Measurements from ENCODE around the gene ESRRA. TPM values are rescaled to one million over a fixed set of nuclear protein-coding genes. Genes with fewer than 3 reads are reported as not detected.
A peak's percentile ranks its signal among the peaks of the same experiment; 100 is the strongest.

ESRRA gene
- total and polyA plus RNA-seq, 9 of the 15 experiments (the other 6 are each of a cell fraction or from before 2014, with no cell fraction given), result 0.27 to 89.7 (median 23.7) TPM

GRCh38 chr11:64305691-64306562 is 603 bp downstream of the ESRRA start:
- Histone ChIP-seq H3K9ac (ENCODE audit: insufficient read depth in 1 of 2, low read depth in 2 of 2, low read length in 2 of 2) (peak overlapping the region; percentile 90 to 98), H3K9me3 (replicated peaks; ENCODE audit: control insufficient read depth, insufficient read depth, low read depth, low read length) (no peaks in the 10 kb centered on the region), H3K9me1 (ENCODE audit: control insufficient read depth, insufficient read depth, low read length) (peaks cover 5% of the 10 kb centered on the region), H4K20me1 (replicated peaks; ENCODE audit: control insufficient read depth, insufficient read depth, low read length) (no peaks in the 10 kb centered on the region; the same call in 1 of the 2 replicates), H2AFZ (ENCODE audit: low read depth, low read length) (peak overlapping the region; percentile 88), H3K4me2 (ENCODE audit: insufficient read depth, low read length) (peak overlapping the region; percentile 100), H3K36me3 (ENCODE audit: control insufficient read depth, insufficient read depth, low read length) (peaks cover 28% of the 10 kb centered on the region; the same call in 2 of the 3 replicates), H3K4me3 (peak overlapping the region; percentile 93), H3K27ac (ENCODE audit: extremely low read depth, low read depth, low read length) (peak overlapping the region; percentile 96), H3K79me2 (ENCODE audit: control insufficient read depth, insufficient read depth, low read length) (peaks cover 46% of the 10 kb centered on the region), H3K4me1 (replicated peaks in 1 of 2; ENCODE audit: control insufficient read depth in 2 of 2, insufficient read depth in 2 of 2, low read length in 2 of 2) (peaks cover 29 to 39% of the 10 kb centered on the region in 2 experiments), H3K27me3 (ENCODE audit: control insufficient read depth in 2 of 2, insufficient read depth in 2 of 2, low read length in 2 of 2) (no peaks in the 10 kb centered on the region)
- ATAC-seq, result peak; percentile 57
- 1% methylated on average over 37 of the region's 71 CpGs for WGBS (ENCODE audit: insufficient coverage, low coverage, missing lambda C conversion rate)
- CTCF ChIA-PET (ENCODE audit: low intra/inter-chr PET ratio), result interaction anchor here (0.7 kb wide), 1 partner anchor 35 kb away, joined by 3 read pairs; no protein-coding TSS in a partner anchor
- FAIRE-seq, result peak; percentile 78
- POLR2A ChIA-PET, result interaction anchor here (1.3 to 5.8 kb wide), 3 partner anchors 26 to 102 kb away, joined by 4 to 68 read pairs (median 54); partner anchors contain the start of gene FERMT3
- in situ Hi-C loops (cut with MboI), result no loop called here
- peak; percentile 73 to 94 (median 80) for DNase-seq (ENCODE audit: extremely low read depth in 1 of 4, low spot score in 3 of 4)
- intact Hi-C loops (cut with micrococcal nuclease), result loop anchor here (2.0 to 10.0 kb wide), 4 partner anchors 35 to 471 kb away; partner anchors contain the start of genes FKBP2, MARK2 and PPP1R14B
- BruUV-seq (replicated peaks), result TSS peak; percentile 75
- TF ChIP-seq MTA2 (IDR thresholded peaks at IDR 0.05; ENCODE audit: low read depth) (0 out of 2 replicates have a peak, but pooled peaks have one; percentile 17), BACH1 (tag; IDR thresholded peaks at IDR 0.05) (no peak), ZNF146 (CRISPR knock-in tag; IDR thresholded peaks at IDR 0.05; ENCODE audit: unreplicated experiment) (no peak), CREBBP (IDR thresholded peaks at IDR 0.05; ENCODE audit: low read depth, low read length) (no peak), ZNF76 (CRISPR knock-in tag; IDR thresholded peaks at IDR 0.05; ENCODE audit: borderline replicate concordance) (no peak), RB1 (IDR thresholded peaks at IDR 0.05; ENCODE audit: low read depth) (peak; percentile 42; the same call in 1 of the 2 replicates), RBM22 (IDR thresholded peaks at IDR 0.05; ENCODE audit: low read depth, low read length, poor library complexity, severe bottlenecking) (peak; percentile 64), ELF2 (CRISPR knock-in tag; IDR thresholded peaks at IDR 0.05) (no peak), ESRRA (IDR thresholded peaks at IDR 0.05; ENCODE audit: borderline replicate concordance, low read depth) (peak; percentile 67), E2F6 (IDR thresholded peaks at IDR 0.05; ENCODE audit: borderline replicate concordance in 1 of 2, extremely low read depth in 1 of 2, insufficient read depth in 1 of 2, insufficient read length in 1 of 2, low read depth in 1 of 2, low read length in 1 of 2, poor library complexity in 1 of 2, severe bottlenecking in 1 of 2) (peak; percentile 25 to 65), ILF3 (IDR thresholded peaks at IDR 0.05; ENCODE audit: borderline replicate concordance) (no peak), CTCF (IDR thresholded peaks at IDR 0.05 in 2 of 3, conservative IDR thresholded peaks at IDR 0.05 in 1 of 3; ENCODE audit: insufficient read depth in 2 of 3, low read depth in 1 of 3, low read length in 3 of 3) (peak; percentile 56 to 74 (median 67)), SIRT6 (IDR thresholded peaks at IDR 0.05; ENCODE audit: low read depth, low read length) (no peak), JUND (IDR thresholded peaks at IDR 0.05; ENCODE audit: borderline replicate concordance, low read depth, low read length) (peak; percentile 27), JUND (tag; IDR thresholded peaks at IDR 0.05; ENCODE audit: borderline replicate concordance, low read depth, low read length) (no peak), PRPF4 (IDR thresholded peaks at IDR 0.05; ENCODE audit: insufficient read depth, low read depth, low read length, poor library complexity, severe bottlenecking) (no peak)
